GM18498 (cell line): ENCODE data around the gene ADAMTS14.

Experiments used
- ATAC-seq: cut with Tn5 transposase; IDR thresholded peaks from one replicate; pipeline ENCODE4 v1.9.1; 2021; ENCODE audit warnings: mild to moderate bottlenecking, moderate library complexity; ENCODE audit not compliant: unreplicated experiment

ADAMTS14 gene

GRCh38 chr10:70810967-70811366, 138.7 kb downstream of the ADAMTS14 start:
- no peak for ATAC-seq

GRCh38 chr10:70811881-70812280, 139.6 kb downstream of the ADAMTS14 start:
- ATAC-seq = no peak
